ENCODE results near the gene FREM1. TPM values are rescaled to one million over a fixed set of nuclear protein-coding genes. Genes with fewer than 3 reads are reported as not detected.

The FREM1 gene
- total and polyA plus RNA-seq, 2 donors = 2.1 to 5.1 TPM

DNA sequence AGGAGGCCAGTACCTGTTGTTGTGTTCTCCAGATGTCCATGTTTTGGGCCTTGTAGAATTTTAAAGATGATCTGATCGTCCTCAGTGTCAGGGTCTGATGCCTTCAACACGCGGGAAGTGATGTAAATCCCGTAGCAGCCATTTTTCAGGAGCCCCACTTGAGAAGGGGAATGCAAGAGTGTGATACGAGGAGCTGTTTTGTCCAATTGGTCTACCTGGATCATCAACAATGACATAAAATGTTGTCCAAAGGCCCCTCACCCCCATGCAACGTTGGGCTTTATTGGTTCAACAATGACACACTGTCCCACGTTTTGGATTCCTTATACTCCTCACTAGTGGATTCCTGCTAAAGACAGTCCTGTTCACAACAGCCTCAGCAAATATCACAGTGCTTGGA lies 139.6 kb downstream of the FREM1 start:
- Histone ChIP-seq H3K27ac (ENCODE audit: low read depth in 1 of 2, low read length in 1 of 2) (no peak overlapping the region), H3K4me3 (ENCODE audit: low read length in 2 of 2) (no peak overlapping the region), H3K36me3 (ENCODE audit: control insufficient read depth in 2 of 2, insufficient read depth in 2 of 2, low read length in 1 of 2) (no peaks in the 10 kb centered on the region), H3K4me1 (ENCODE audit: control insufficient read depth in 2 of 2, insufficient read depth in 2 of 2, low read length in 2 of 2) (no peaks in the 10 kb centered on the region), H3K9me3 (ENCODE audit: control insufficient read depth in 2 of 2, insufficient read depth in 1 of 2, low read length in 1 of 2) (no peaks in the 10 kb centered on the region), H3K27me3 (ENCODE audit: control insufficient read depth in 2 of 2, insufficient read depth in 1 of 2, low read length in 1 of 2) (no peaks in the 10 kb centered on the region)
- 90% methylated on average over 7 of the region's 7 CpGs for WGBS
- DNase-seq (ENCODE audit: low read depth in 6 of 9, low spot score in 9 of 9) = no peak

DNA sequence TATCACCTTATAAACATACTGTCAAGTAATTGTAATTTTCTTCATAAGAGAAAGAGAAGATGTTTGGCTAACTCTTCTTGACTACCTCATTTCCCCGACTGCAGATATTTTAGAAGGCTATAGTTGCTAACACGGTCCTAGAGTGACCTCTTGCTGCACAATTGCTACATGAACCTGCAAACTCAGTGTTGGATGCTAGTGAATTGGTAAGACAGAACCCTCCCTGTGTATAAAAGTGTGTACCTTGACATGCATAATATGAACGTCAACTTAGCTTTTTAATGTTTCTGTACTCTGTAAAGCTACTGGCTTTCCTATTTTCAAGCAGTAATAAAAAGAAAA lies 141.0 kb downstream of the FREM1 start:
- H3K9me3 ChIP-seq (ENCODE audit: control insufficient read depth in 2 of 2, insufficient read depth in 1 of 2, low read length in 1 of 2) = no peaks in the 10 kb centered on the region
- H3K4me1 ChIP-seq (ENCODE audit: control insufficient read depth in 2 of 2, insufficient read depth in 2 of 2, low read length in 2 of 2) = no peaks in the 10 kb centered on the region
- no peak overlapping the region for H3K27ac ChIP-seq (ENCODE audit: low read depth in 1 of 2, low read length in 1 of 2)
- H3K36me3 ChIP-seq (ENCODE audit: control insufficient read depth in 2 of 2, insufficient read depth in 2 of 2, low read length in 1 of 2) = no peaks in the 10 kb centered on the region
- no peak overlapping the region for H3K4me3 ChIP-seq (ENCODE audit: low read length in 2 of 2)
- H3K27me3 ChIP-seq (ENCODE audit: control insufficient read depth in 2 of 2, insufficient read depth in 1 of 2, low read length in 1 of 2) = no peaks in the 10 kb centered on the region
- no peak for DNase-seq (ENCODE audit: low read depth in 6 of 9, low spot score in 9 of 9)
- 68% methylated on average over 3 of the region's 3 CpGs for WGBS

DNA sequence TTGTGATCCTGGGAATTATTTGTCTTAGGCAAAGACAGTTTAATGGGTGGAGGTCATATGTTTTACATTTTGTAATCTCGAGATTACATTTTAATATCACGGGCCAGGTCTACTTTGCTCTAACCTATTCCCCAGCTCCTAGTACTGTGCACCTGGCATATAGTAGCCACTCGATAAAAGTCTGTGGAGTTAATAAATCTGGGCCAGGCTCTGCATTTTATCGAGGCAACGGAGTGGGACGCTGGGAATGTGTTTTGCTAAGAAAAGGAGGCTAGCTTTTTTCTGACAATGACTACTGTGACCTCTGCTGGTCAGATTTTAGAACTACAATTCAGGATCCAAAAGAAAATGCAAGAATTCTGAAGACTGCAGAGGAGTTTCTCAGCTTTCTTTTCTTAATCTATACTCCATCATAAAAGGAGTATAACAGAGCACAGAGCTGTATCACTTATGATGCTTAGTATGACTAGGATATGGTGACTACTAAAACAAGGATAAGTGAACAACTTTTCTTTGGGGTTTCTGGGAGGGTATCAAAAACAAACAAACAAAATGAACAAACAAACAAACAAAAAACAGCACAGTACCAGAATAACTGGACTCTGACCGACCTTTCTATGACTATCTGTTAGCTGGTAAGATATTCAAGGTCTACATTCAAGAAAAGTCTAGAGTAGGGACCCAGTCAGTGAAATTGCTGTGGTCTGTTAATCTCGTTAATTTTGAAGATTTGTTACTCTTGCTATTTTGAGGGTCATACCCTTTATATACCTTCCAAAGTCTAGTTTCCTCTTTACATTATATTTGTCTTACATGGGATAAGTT lies 141.6 kb downstream of the FREM1 start:
- no peaks in the 10 kb centered on the region for H3K27me3 ChIP-seq (ENCODE audit: control insufficient read depth in 2 of 2, insufficient read depth in 1 of 2, low read length in 1 of 2)
- no peaks in the 10 kb centered on the region for H3K4me1 ChIP-seq (ENCODE audit: control insufficient read depth in 2 of 2, insufficient read depth in 2 of 2, low read length in 2 of 2)
- H3K4me3 ChIP-seq (ENCODE audit: low read length in 2 of 2) = no peak overlapping the region
- H3K9me3 ChIP-seq (ENCODE audit: control insufficient read depth in 2 of 2, insufficient read depth in 1 of 2, low read length in 1 of 2) = no peaks in the 10 kb centered on the region
- no peaks in the 10 kb centered on the region for H3K36me3 ChIP-seq (ENCODE audit: control insufficient read depth in 2 of 2, insufficient read depth in 2 of 2, low read length in 1 of 2)
- 46% methylated on average over 8 of the region's 8 CpGs for WGBS
- DNase-seq (ENCODE audit: low read depth in 6 of 9, low spot score in 9 of 9) = peak in 8 of 9 donors; percentile 9 to 61 (median 32)
- H3K27ac ChIP-seq (ENCODE audit: low read depth in 1 of 2, low read length in 1 of 2) = no peak overlapping the region

DNA sequence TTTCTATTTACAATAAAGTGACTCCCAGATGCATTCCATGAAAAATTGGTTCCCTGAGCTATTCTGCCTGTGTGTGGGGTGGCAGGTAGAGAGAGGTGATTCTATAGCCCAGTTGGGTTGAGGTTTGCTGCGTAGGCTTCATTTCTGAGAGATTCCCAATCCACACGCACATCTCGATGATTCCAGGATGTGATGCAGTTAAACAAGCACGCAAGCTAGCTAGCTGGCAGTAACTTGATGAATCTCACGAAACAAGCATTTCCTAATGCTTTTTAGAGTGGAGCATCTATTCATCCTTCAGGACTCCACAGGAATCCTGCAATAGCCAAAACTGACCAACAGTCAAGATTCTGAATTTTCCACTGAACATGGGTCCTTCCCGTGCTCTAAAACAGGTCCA lies 143.9 kb downstream of the FREM1 start:
- H3K27me3 ChIP-seq (ENCODE audit: control insufficient read depth in 2 of 2, insufficient read depth in 1 of 2, low read length in 1 of 2) = no peaks in the 10 kb centered on the region
- H3K4me1 ChIP-seq (ENCODE audit: control insufficient read depth in 2 of 2, insufficient read depth in 2 of 2, low read length in 2 of 2) = no peaks in the 10 kb centered on the region
- no peaks in the 10 kb centered on the region for H3K36me3 ChIP-seq (ENCODE audit: control insufficient read depth in 2 of 2, insufficient read depth in 2 of 2, low read length in 1 of 2)
- no peak overlapping the region for H3K4me3 ChIP-seq (ENCODE audit: low read length in 2 of 2)
- H3K27ac ChIP-seq (ENCODE audit: low read depth in 1 of 2, low read length in 1 of 2) = no peak overlapping the region
- WGBS = 98% methylated on average over 6 of the region's 6 CpGs
- H3K9me3 ChIP-seq (ENCODE audit: control insufficient read depth in 2 of 2, insufficient read depth in 1 of 2, low read length in 1 of 2) = no peaks in the 10 kb centered on the region
- no peak for DNase-seq (ENCODE audit: low read depth in 6 of 9, low spot score in 9 of 9)

DNA sequence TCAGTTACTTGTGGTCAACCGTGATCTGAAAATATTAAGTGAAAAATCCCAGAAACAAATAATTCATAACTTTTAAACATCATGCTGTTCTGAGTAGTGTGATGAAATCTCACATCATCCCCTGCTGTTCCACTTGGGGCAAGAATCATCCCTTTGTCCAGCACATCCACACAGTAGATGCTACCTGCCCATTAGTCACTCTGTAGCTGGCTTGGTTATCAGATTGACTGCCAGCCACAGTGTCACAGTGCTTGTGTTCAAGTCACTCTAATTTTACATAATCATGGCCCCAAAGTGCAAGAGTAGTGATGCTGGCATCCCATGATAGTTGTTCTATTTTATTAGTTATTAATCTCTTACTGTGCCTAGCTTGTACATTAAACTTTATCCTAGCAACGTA lies 148.6 kb downstream of the FREM1 start:
- Histone ChIP-seq H3K4me3 (ENCODE audit: low read length in 2 of 2) (no peak overlapping the region), H3K36me3 (ENCODE audit: control insufficient read depth in 2 of 2, insufficient read depth in 2 of 2, low read length in 1 of 2) (no peaks in the 10 kb centered on the region), H3K27me3 (ENCODE audit: control insufficient read depth in 2 of 2, insufficient read depth in 1 of 2, low read length in 1 of 2) (no peaks in the 10 kb centered on the region), H3K27ac (ENCODE audit: low read depth in 1 of 2, low read length in 1 of 2) (no peak overlapping the region), H3K4me1 (ENCODE audit: control insufficient read depth in 2 of 2, insufficient read depth in 2 of 2, low read length in 2 of 2) (no peaks in the 10 kb centered on the region), H3K9me3 (ENCODE audit: control insufficient read depth in 2 of 2, insufficient read depth in 1 of 2, low read length in 1 of 2) (no peaks in the 10 kb centered on the region)
- WGBS = 94% methylated on average over 2 of the region's 2 CpGs
- no peak for DNase-seq (ENCODE audit: low read depth in 6 of 9, low spot score in 9 of 9)

DNA sequence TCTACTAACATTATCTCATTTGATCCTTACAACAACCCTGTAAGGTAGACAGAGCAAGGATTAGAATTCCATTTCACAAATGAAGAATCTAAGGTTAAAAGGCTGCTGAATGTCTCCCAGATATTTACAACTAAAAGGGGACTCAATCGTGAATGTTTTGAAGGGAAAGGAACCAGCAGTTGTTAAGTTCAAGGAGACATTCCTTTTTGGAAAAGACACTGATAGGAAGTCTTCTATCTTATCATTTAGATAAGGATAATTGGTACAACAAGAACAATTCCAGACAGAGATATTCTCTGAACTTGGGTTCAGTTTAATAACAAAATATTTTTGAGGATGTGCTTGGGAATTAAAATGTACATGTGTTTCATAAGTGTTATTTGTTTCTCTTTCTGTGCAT lies 150.2 kb downstream of the FREM1 start:
- no peaks in the 10 kb centered on the region for H3K9me3 ChIP-seq (ENCODE audit: control insufficient read depth in 2 of 2, insufficient read depth in 1 of 2, low read length in 1 of 2)
- H3K4me1 ChIP-seq (ENCODE audit: control insufficient read depth in 2 of 2, insufficient read depth in 2 of 2, low read length in 2 of 2) = no peaks in the 10 kb centered on the region
- WGBS = 0% methylated on average over 1 of the region's 1 CpG
- H3K36me3 ChIP-seq (ENCODE audit: control insufficient read depth in 2 of 2, insufficient read depth in 2 of 2, low read length in 1 of 2) = no peaks in the 10 kb centered on the region
- H3K27ac ChIP-seq (ENCODE audit: low read depth in 1 of 2, low read length in 1 of 2) = no peak overlapping the region
- no peak for DNase-seq (ENCODE audit: low read depth in 6 of 9, low spot score in 9 of 9)
- H3K4me3 ChIP-seq (ENCODE audit: low read length in 2 of 2) = no peak overlapping the region
- H3K27me3 ChIP-seq (ENCODE audit: control insufficient read depth in 2 of 2, insufficient read depth in 1 of 2, low read length in 1 of 2) = no peaks in the 10 kb centered on the region

DNA sequence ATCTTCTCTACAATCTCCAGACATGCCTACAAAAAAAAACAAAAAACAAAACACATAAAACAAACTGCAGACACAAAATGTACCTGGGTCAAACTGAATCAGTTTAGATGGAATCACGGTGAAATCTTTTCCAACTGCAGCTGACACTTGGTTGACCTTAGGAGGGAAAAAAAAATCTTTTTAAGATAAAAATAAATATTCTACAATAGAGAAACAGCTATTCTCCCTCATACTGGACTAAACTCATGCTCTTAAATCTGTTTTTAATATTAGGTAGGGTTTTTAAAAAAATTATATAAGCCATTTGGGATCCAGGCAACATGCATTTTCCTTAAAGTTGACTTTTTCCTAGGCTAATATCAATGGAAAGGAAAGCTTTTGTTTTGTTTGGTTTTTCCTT lies 153.9 kb downstream of the FREM1 start:
- Histone ChIP-seq H3K27me3 (ENCODE audit: control insufficient read depth in 2 of 2, insufficient read depth in 1 of 2, low read length in 1 of 2) (no peaks in the 10 kb centered on the region), H3K4me1 (ENCODE audit: control insufficient read depth in 2 of 2, insufficient read depth in 2 of 2, low read length in 2 of 2) (no peaks in the 10 kb centered on the region), H3K9me3 (ENCODE audit: control insufficient read depth in 2 of 2, insufficient read depth in 1 of 2, low read length in 1 of 2) (no peaks in the 10 kb centered on the region), H3K27ac (ENCODE audit: low read depth in 1 of 2, low read length in 1 of 2) (no peak overlapping the region), H3K36me3 (ENCODE audit: control insufficient read depth in 2 of 2, insufficient read depth in 2 of 2, low read length in 1 of 2) (no peaks in the 10 kb centered on the region), H3K4me3 (ENCODE audit: low read length in 2 of 2) (no peak overlapping the region)
- WGBS = 91% methylated on average over 1 of the region's 1 CpG
- DNase-seq (ENCODE audit: low read depth in 6 of 9, low spot score in 9 of 9) = no peak

DNA sequence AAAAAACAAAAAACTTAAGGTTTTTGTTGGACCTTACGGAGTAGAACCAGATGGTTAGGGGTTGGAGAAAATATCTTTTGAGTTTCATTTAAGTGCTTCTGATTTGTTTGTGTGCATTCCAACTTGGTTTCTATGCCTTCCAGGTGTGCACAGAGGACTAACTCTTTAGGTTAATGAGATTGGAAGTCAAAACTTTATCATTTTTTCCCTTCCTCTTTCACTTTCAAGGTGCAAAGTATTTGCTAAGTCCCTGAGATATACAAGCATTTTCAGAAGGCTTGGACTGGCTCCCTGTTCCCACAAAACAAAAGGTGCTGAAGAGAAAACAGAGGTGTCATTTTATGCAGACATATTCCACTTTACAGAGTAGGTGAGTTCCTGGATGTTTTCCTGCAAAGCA lies 157.4 kb downstream of the FREM1 start:
- DNase-seq (ENCODE audit: low read depth in 6 of 9, low spot score in 9 of 9) = no peak
- 99% methylated on average over 1 of the region's 1 CpG for WGBS
- no peaks in the 10 kb centered on the region for H3K27me3 ChIP-seq (ENCODE audit: control insufficient read depth in 2 of 2, insufficient read depth in 1 of 2, low read length in 1 of 2)
- H3K9me3 ChIP-seq (ENCODE audit: control insufficient read depth in 2 of 2, insufficient read depth in 1 of 2, low read length in 1 of 2) = no peaks in the 10 kb centered on the region
- H3K36me3 ChIP-seq (ENCODE audit: control insufficient read depth in 2 of 2, insufficient read depth in 2 of 2, low read length in 1 of 2) = no peaks in the 10 kb centered on the region
- H3K27ac ChIP-seq (ENCODE audit: low read depth in 1 of 2, low read length in 1 of 2) = no peak overlapping the region
- no peak overlapping the region for H3K4me3 ChIP-seq (ENCODE audit: low read length in 2 of 2)
- H3K4me1 ChIP-seq (ENCODE audit: control insufficient read depth in 2 of 2, insufficient read depth in 2 of 2, low read length in 2 of 2) = no peaks in the 10 kb centered on the region

DNA sequence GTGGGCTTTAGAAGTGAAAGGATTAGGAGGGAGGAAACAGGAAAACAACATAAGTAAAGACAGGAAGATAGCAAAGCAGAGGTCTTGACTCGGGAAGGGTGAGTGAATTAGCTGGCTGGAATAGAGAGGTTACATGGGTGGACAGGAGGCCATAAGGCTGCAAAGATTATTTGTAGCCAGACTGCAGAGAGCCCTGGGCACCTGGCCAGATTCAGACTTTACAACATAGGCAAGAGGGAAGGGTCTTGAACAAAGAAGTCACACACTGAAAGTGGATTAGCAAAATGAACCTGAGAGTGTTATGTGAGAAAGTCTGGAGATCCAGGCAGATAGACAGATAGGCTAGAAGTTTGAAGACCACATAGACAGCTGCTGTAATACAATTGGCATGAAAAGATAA lies 158.0 kb downstream of the FREM1 start:
- no peaks in the 10 kb centered on the region for H3K36me3 ChIP-seq (ENCODE audit: control insufficient read depth in 2 of 2, insufficient read depth in 2 of 2, low read length in 1 of 2)
- no peaks in the 10 kb centered on the region for H3K4me1 ChIP-seq (ENCODE audit: control insufficient read depth in 2 of 2, insufficient read depth in 2 of 2, low read length in 2 of 2)
- H3K4me3 ChIP-seq (ENCODE audit: low read length in 2 of 2) = no peak overlapping the region
- no peak overlapping the region for H3K27ac ChIP-seq (ENCODE audit: low read depth in 1 of 2, low read length in 1 of 2)
- 91% methylated on average over 1 of the region's 1 CpG for WGBS
- H3K27me3 ChIP-seq (ENCODE audit: control insufficient read depth in 2 of 2, insufficient read depth in 1 of 2, low read length in 1 of 2) = no peaks in the 10 kb centered on the region
- no peaks in the 10 kb centered on the region for H3K9me3 ChIP-seq (ENCODE audit: control insufficient read depth in 2 of 2, insufficient read depth in 1 of 2, low read length in 1 of 2)
- DNase-seq (ENCODE audit: low read depth in 6 of 9, low spot score in 9 of 9) = no peak

Measured in thymus (tissue), 11 donors.